Fibroblast of lung (primary cell): Measurements from ENCODE around the gene APOA4.

Experiments used
- EZH2 ChIP-seq: IDR thresholded peaks from 2 replicates; pipeline ENCODE4 v1.5.1; 2012; ENCODE audit warnings: low read length, control low read depth, mild to moderate bottlenecking; ENCODE audit errors: missing control alignments
- TF ChIP-seq, protein P1 (sequence below), 2 donors: IDR thresholded peaks in 1 of 2; conservative IDR thresholded peaks in 1 of 2; 1 replicate in 1 of 2; 2 replicates in 1 of 2; pipeline ENCODE4 v1.5.1; 2011 to 2012; ENCODE audit warnings: low read length in 2 of 2, control low read depth in 1 of 2, inconsistent platforms in 1 of 2, low read depth in 1 of 2, mild to moderate bottlenecking in 1 of 2

GRCh38 chr11:116866804-116867455 is 43.8 kb upstream of the APOA4 start:
- TF ChIP-seq, protein P1, sequence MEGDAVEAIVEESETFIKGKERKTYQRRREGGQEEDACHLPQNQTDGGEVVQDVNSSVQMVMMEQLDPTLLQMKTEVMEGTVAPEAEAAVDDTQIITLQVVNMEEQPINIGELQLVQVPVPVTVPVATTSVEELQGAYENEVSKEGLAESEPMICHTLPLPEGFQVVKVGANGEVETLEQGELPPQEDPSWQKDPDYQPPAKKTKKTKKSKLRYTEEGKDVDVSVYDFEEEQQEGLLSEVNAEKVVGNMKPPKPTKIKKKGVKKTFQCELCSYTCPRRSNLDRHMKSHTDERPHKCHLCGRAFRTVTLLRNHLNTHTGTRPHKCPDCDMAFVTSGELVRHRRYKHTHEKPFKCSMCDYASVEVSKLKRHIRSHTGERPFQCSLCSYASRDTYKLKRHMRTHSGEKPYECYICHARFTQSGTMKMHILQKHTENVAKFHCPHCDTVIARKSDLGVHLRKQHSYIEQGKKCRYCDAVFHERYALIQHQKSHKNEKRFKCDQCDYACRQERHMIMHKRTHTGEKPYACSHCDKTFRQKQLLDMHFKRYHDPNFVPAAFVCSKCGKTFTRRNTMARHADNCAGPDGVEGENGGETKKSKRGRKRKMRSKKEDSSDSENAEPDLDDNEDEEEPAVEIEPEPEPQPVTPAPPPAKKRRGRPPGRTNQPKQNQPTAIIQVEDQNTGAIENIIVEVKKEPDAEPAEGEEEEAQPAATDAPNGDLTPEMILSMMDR (conservative IDR thresholded peaks at IDR 0.05 in 1 of 2, IDR thresholded peaks at IDR 0.05 in 1 of 2; ENCODE audit: low read depth in 1 of 2, low read length in 2 of 2) = no peak
- TF ChIP-seq EZH2 = no peak
